ENCODE measurements around the gene WFDC5.

The WFDC5 gene

GRCh38 chr20:45097485-45098102 is 17.4 kb downstream of the WFDC5 start:
- Histone ChIP-seq H3K27me3 (replicated peaks; ENCODE audit: control insufficient read depth, insufficient read depth, low read length) (no peaks in the 10 kb centered on the region; the same call in none of the 2 replicates), H3K4me3 (replicated peaks; ENCODE audit: low read depth, low read length) (no peak overlapping the region), H3K36me3 (ENCODE audit: control insufficient read depth, insufficient read depth, low read length) (no peaks in the 10 kb centered on the region)
- peak; percentile 29 for TF ChIP-seq CTCF (IDR thresholded peaks at IDR 0.05; ENCODE audit: insufficient read depth, low read length, poor library complexity, severe bottlenecking)
- peak; percentile 30 for DNase-seq (ENCODE audit: extremely low read depth, insufficient read length)

- no peak for TF ChIP-seq CTCF (IDR thresholded peaks at IDR 0.05; ENCODE audit: insufficient read depth, low read length, poor library complexity, severe bottlenecking)
- no peaks in the 10 kb centered on the region; the same call in none of the 2 replicates for H3K27me3 ChIP-seq (replicated peaks; ENCODE audit: control insufficient read depth, insufficient read depth, low read length)
- H3K36me3 ChIP-seq (ENCODE audit: control insufficient read depth, insufficient read depth, low read length): no peaks in the 10 kb centered on the region
- no peak overlapping the region for H3K4me3 ChIP-seq (replicated peaks; ENCODE audit: low read depth, low read length)
- DNase-seq (ENCODE audit: extremely low read depth, insufficient read length): no peak
Observed at GRCh38 chr20:45096781-45097180, 18.2 kb downstream of the WFDC5 start.

GRCh38 chr20:45095805-45096238 is 19.2 kb downstream of the WFDC5 start:
- Histone ChIP-seq H3K36me3 (ENCODE audit: control insufficient read depth, insufficient read depth, low read length) (no peaks in the 10 kb centered on the region), H3K4me3 (replicated peaks; ENCODE audit: low read depth, low read length) (no peak overlapping the region), H3K27me3 (replicated peaks; ENCODE audit: control insufficient read depth, insufficient read depth, low read length) (no peaks in the 10 kb centered on the region; the same call in none of the 2 replicates)
- peak; percentile 85 for TF ChIP-seq CTCF (IDR thresholded peaks at IDR 0.05; ENCODE audit: insufficient read depth, low read length, poor library complexity, severe bottlenecking)
- no peak for DNase-seq (ENCODE audit: extremely low read depth, insufficient read length)

- TF ChIP-seq CTCF (IDR thresholded peaks at IDR 0.05; ENCODE audit: insufficient read depth, low read length, poor library complexity, severe bottlenecking): no peak
- no peak for DNase-seq (ENCODE audit: extremely low read depth, insufficient read length)
- Histone ChIP-seq H3K36me3 (ENCODE audit: control insufficient read depth, insufficient read depth, low read length) (no peaks in the 10 kb centered on the region), H3K4me3 (replicated peaks; ENCODE audit: low read depth, low read length) (no peak overlapping the region), H3K27me3 (replicated peaks; ENCODE audit: control insufficient read depth, insufficient read depth, low read length) (no peaks in the 10 kb centered on the region; the same call in 1 of the 2 replicates)
Observed at GRCh38 chr20:45094864-45095574, 20.0 kb downstream of the WFDC5 start.

- H3K36me3 ChIP-seq (ENCODE audit: control insufficient read depth, insufficient read depth, low read length): no peaks in the 10 kb centered on the region
- DNase-seq (ENCODE audit: extremely low read depth, insufficient read length): no peak
- H3K27me3 ChIP-seq (replicated peaks; ENCODE audit: control insufficient read depth, insufficient read depth, low read length): no peaks in the 10 kb centered on the region; the same call in 1 of the 2 replicates
- no peak overlapping the region for H3K4me3 ChIP-seq (replicated peaks; ENCODE audit: low read depth, low read length)
- no peak for TF ChIP-seq CTCF (IDR thresholded peaks at IDR 0.05; ENCODE audit: insufficient read depth, low read length, poor library complexity, severe bottlenecking)
Observed at GRCh38 chr20:45094201-45094600, 20.8 kb downstream of the WFDC5 start.

All from GM06990 (cell line).